Panc1 (cell line): ENCODE results near the gene RHOG.

Experiments used
- POLR2AphosphoS5 ChIP-seq: IDR thresholded peaks from 2 replicates; pipeline ENCODE4 v1.6.1; 2012; ENCODE audit warnings: mild to moderate bottlenecking, low read depth, low read length, moderate library complexity
- TF ChIP-seq, protein P1 (sequence below): fragments of 450-650 bp; IDR thresholded peaks from 2 replicates; pipeline ENCODE4 v1.5.1; 2017; ENCODE audit warnings: mild to moderate bottlenecking

DNA sequence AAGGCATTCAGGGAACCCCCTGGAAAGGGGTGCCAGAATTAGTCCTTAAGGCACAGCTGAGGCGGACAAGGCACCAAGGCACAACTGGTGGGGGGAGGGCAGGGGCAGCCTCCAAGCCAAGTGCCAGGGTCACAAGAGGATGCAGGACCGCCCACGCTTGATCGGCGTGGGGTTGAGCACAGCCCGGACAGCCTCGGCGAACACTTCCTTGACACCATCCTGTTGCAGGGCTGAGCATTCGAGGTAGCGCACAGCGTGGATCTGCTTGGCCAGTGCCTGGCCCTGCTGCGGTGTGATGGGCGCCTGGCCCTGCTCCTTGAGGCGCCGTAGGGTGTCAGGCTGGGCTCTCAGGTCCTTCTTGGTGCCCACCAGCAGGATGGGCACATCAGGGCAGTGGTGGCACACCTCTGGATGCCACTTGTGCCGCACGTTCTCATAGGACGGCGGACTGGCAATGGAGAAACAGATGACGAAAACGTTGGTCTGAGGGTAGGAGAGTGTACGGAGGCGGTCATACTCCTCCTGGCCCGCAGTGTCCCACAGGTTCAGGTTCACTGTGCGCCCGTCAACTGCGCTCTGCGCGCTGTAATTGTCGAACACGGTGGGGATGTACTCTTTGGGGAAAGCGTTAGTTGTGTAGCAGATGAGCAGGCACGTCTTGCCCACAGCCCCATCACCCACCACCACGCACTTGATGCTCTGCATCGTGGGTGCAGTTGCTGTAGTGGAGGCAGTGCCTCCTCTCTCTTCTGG lies 13.1 kb downstream of the RHOG start:
- TF ChIP-seq, protein P1, sequence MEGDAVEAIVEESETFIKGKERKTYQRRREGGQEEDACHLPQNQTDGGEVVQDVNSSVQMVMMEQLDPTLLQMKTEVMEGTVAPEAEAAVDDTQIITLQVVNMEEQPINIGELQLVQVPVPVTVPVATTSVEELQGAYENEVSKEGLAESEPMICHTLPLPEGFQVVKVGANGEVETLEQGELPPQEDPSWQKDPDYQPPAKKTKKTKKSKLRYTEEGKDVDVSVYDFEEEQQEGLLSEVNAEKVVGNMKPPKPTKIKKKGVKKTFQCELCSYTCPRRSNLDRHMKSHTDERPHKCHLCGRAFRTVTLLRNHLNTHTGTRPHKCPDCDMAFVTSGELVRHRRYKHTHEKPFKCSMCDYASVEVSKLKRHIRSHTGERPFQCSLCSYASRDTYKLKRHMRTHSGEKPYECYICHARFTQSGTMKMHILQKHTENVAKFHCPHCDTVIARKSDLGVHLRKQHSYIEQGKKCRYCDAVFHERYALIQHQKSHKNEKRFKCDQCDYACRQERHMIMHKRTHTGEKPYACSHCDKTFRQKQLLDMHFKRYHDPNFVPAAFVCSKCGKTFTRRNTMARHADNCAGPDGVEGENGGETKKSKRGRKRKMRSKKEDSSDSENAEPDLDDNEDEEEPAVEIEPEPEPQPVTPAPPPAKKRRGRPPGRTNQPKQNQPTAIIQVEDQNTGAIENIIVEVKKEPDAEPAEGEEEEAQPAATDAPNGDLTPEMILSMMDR = no peak
- TF ChIP-seq POLR2AphosphoS5 = no peak; the same call in 1 of the 2 replicates
